BLaER1 (cell line): ENCODE results near the gene KRT13.

Source experiments
- H3K27ac ChIP-seq: shearing (Covaris generic); formaldehyde crosslinking; 2 replicates; pipeline ENCODE4 v1.8.1; 2022
- H3K27me3 ChIP-seq: shearing (Covaris generic); formaldehyde crosslinking; 2 replicates; pipeline ENCODE4 v1.8.1; 2022
- H3K36me3 ChIP-seq: shearing (Covaris generic); formaldehyde crosslinking; 2 replicates; pipeline ENCODE4 v1.8.1; 2022
- H3K4me1 ChIP-seq: shearing (Covaris generic); formaldehyde crosslinking; 2 replicates; pipeline ENCODE4 v1.8.1; 2022
- H3K4me2 ChIP-seq: shearing (Covaris generic); formaldehyde crosslinking; 2 replicates; pipeline ENCODE4 v1.8.1; 2022
- H3K4me3 ChIP-seq: shearing (Covaris generic); formaldehyde crosslinking; 2 replicates; pipeline ENCODE4 v1.8.1; 2022
- H3K9ac ChIP-seq: shearing (Covaris generic); formaldehyde crosslinking; 2 replicates; pipeline ENCODE4 v1.8.1; 2022
- H3K9me3 ChIP-seq: shearing (Covaris generic); formaldehyde crosslinking; 2 replicates; pipeline ENCODE4 v1.8.1; 2022
- H4K20me1 ChIP-seq: shearing (Covaris generic); formaldehyde crosslinking; 2 replicates; pipeline ENCODE4 v1.8.1; 2022
- Cebpa-rat ChIP-seq: shearing (Covaris generic); IDR thresholded peaks from 2 replicates; pipeline ENCODE4 v1.8.1; 2022

KRT13 gene

DNA sequence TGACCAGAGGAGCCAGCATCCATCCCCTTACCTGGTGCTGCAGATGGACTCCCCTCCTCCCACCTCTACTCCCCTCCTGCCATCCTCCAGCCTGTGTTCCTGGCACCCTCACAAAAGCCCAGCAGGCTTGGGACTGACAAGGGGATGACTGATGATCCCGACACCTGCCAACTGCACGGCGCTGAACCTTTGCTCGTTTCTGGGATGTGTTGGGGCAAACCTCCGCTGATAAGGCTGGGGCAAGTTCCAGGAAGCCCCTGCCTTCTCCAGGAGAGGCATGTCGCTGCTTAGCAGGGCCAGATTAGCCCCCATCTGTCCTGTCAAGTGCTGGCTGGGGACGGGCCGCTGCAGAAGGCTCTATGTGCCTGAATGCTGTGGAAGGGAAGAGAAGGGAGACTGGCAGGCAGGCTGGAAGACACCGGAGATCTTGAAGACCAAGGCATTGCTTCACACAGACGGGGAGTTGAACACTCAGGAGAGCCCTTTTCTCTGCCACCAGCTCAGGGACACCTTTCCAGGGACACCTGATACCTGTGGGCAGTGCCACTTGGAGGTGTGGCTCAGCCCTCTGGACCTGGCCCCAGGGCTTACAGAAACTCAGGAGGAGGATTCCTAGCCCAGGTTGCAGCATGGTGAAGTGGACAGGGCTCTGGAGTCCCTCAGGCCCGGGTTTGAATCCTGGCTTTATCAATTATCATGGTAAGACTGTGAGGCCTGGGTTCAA lies 14.3 kb upstream of the KRT13 start:
- H3K27me3 ChIP-seq = no peaks in the 10 kb centered on the region
- H3K4me3 ChIP-seq = no peak overlapping the region
- no peak overlapping the region for H3K4me2 ChIP-seq
- no peaks in the 10 kb centered on the region for H3K4me1 ChIP-seq
- no peaks in the 10 kb centered on the region for H3K9me3 ChIP-seq
- H4K20me1 ChIP-seq = no peaks in the 10 kb centered on the region
- H3K36me3 ChIP-seq = no peaks in the 10 kb centered on the region
- TF ChIP-seq Cebpa-rat = no peak
- no peak overlapping the region for H3K9ac ChIP-seq
- no peak overlapping the region for H3K27ac ChIP-seq

DNA sequence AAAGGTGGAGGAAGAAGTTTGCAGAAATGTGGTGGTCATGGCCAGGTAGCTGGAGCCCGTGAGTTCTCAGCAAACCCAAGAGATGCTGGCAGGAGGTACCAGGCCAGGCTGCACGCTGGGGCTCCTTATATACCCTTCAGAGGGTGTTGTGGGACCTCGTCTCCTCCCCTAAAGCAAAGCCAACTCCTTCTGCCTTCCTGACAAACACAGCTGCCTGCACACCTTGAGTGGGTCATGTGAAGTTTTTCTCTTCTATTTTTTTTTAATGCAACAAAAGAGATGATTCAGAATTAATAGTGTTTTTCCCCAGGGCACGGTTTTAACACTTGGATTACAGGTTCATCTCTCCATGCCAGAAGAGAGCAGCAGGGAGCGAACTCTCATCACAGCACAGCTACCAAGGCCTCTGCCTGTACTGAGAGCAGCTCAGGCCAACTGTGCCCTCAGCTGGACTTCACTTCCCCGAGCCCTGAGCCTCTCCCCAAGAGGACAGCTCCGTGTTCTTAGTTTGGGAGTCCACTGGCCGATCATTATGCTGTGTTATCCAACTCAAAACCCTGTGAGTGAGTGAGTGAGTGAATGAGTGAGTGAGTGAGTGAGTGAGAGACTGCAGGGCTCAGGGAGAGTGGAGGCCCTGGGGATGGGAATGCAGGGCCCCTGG lies 13.5 kb upstream of the KRT13 start, which contains the start of gene KRT15:
KRT15 (minus strand) TSS at position 102 of the 661 bp plus-strand sequence; CDS start at position 39, 63 bp downstream.
- no peak within 1 kb of the TSS for H3K27ac ChIP-seq
- no peaks in the 10 kb centered on the region for H4K20me1 ChIP-seq
- no peak within 1 kb of the TSS for H3K9ac ChIP-seq
- H3K4me2 ChIP-seq = no peak within 1 kb of the TSS
- no peaks in the 10 kb centered on the region for H3K9me3 ChIP-seq
- H3K4me1 ChIP-seq = no peaks in the 10 kb centered on the region
- no peaks in the 10 kb centered on the region for H3K27me3 ChIP-seq
- no peaks in the 10 kb centered on the region for H3K36me3 ChIP-seq
- H3K4me3 ChIP-seq = no peak within 1 kb of the TSS
- no peak for TF ChIP-seq Cebpa-rat

DNA sequence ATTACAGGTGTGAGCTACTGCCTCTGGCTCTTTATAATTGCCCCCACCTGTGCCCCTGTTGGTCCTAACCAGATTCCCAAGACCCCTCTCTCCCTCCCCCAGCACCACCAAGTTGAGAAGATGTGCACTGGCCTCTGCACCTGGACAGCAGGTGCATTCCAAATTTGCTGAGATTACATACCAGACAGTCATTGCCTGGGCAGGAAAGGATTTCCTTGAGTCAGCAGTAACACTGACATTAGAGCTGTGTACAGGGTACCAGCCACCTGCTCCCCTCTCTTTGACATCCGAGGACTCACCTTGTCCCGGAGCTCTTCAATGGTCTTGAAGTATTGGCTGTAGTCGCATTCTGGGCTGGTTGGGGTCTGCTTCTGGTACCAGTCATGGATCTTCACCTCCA lies 12.6 kb upstream of the KRT13 start:
- no peaks in the 10 kb centered on the region for H3K27me3 ChIP-seq
- H3K36me3 ChIP-seq = no peaks in the 10 kb centered on the region
- no peak overlapping the region for H3K27ac ChIP-seq
- no peaks in the 10 kb centered on the region for H4K20me1 ChIP-seq
- TF ChIP-seq Cebpa-rat = no peak
- H3K4me3 ChIP-seq = no peak overlapping the region
- H3K9ac ChIP-seq = no peak overlapping the region
- H3K4me2 ChIP-seq = no peak overlapping the region
- H3K4me1 ChIP-seq = no peaks in the 10 kb centered on the region
- H3K9me3 ChIP-seq = no peaks in the 10 kb centered on the region

DNA sequence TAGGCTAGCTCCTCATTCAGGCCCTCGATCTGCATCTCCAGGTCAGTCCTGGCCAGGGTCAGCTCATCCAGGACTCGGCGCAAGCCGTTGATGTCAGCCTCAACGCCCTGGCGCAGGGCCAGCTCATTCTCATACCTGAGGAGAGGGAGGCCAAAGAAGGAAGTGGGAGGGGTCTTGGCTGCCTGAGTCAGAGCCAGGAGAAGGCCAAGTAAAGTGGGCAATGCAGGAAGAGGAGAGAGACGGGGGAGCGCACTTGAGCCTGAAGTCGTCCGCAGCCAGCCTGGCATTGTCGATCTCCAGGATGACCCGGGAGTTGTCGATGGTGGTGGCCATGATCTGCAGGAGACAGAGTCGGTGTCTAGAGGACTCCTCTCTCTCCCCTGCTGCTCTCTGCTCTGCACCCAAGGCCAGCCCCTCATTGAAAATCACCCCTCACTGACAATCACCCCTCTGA lies 11.4 kb upstream of the KRT13 start:
- no peak overlapping the region for H3K4me3 ChIP-seq
- no peak overlapping the region for H3K9ac ChIP-seq
- H3K36me3 ChIP-seq = no peaks in the 10 kb centered on the region
- no peaks in the 10 kb centered on the region for H4K20me1 ChIP-seq
- H3K27me3 ChIP-seq = no peaks in the 10 kb centered on the region
- no peak overlapping the region for H3K27ac ChIP-seq
- H3K4me1 ChIP-seq = no peaks in the 10 kb centered on the region
- no peak overlapping the region for H3K4me2 ChIP-seq
- no peaks in the 10 kb centered on the region for H3K9me3 ChIP-seq
- no peak for TF ChIP-seq Cebpa-rat

DNA sequence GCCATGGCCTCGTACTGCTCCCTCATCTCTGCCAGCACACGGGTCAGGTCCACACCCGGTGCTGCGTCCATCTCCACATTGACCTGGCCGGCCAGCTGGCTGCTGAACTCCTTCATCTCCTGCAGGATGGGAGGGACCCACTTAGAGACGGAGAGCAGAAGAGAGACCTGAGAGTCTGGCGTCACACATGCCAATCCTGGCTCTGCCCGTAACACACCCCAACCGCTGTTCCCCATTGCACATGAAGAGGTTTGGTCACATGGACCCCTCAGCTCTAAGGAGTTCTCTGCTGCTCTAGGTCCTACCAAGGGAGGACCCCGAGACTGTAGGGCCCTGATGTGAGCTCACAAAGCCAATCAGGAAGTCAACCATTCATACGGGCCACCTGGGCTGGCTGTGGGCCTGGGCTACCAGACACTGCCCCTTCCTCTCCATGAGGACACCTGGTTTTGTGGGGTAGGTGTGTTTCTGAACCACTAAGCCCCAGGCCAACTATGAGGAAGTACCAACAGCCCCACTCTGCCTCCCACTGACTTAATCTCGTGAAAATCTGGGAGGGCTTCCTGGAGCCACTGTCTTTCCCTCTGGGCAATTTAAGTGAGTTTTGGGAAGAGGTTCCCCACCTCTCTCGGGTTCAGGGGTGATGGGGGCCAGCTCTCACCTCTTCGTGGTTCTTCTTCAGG lies 10.9 kb upstream of the KRT13 start:
- H3K4me1 ChIP-seq = no peaks in the 10 kb centered on the region
- no peaks in the 10 kb centered on the region for H3K27me3 ChIP-seq
- H3K27ac ChIP-seq = no peak overlapping the region
- no peak overlapping the region for H3K9ac ChIP-seq
- no peak overlapping the region for H3K4me3 ChIP-seq
- H3K36me3 ChIP-seq = no peaks in the 10 kb centered on the region
- H3K9me3 ChIP-seq = no peaks in the 10 kb centered on the region
- H4K20me1 ChIP-seq = no peaks in the 10 kb centered on the region
- no peak overlapping the region for H3K4me2 ChIP-seq
- no peak for TF ChIP-seq Cebpa-rat

DNA sequence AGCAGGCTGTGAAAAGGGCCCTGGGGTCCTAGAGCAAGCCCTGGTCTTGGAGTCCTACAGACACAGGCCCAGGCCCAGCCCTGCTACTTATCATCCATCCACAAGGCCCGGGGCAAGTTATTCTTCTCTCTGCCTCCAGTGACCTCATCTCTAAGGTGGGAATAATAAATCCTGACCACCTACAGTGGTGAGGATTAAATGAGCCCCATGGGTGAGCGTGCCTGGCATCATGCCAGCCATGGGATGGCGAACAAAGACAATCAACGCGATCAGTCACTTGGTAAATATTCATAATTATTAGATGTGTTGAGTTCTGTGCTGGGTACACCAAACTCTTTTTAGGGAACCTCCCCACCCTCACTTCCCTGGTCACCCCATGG lies 7.7 kb upstream of the KRT13 start:
- H4K20me1 ChIP-seq = no peaks in the 10 kb centered on the region
- H3K27ac ChIP-seq = no peak overlapping the region
- no peaks in the 10 kb centered on the region for H3K4me1 ChIP-seq
- H3K9me3 ChIP-seq = no peaks in the 10 kb centered on the region
- no peak overlapping the region for H3K9ac ChIP-seq
- H3K27me3 ChIP-seq = no peaks in the 10 kb centered on the region
- H3K4me3 ChIP-seq = no peak overlapping the region
- no peak for TF ChIP-seq Cebpa-rat
- no peak overlapping the region for H3K4me2 ChIP-seq
- H3K36me3 ChIP-seq = no peaks in the 10 kb centered on the region

DNA sequence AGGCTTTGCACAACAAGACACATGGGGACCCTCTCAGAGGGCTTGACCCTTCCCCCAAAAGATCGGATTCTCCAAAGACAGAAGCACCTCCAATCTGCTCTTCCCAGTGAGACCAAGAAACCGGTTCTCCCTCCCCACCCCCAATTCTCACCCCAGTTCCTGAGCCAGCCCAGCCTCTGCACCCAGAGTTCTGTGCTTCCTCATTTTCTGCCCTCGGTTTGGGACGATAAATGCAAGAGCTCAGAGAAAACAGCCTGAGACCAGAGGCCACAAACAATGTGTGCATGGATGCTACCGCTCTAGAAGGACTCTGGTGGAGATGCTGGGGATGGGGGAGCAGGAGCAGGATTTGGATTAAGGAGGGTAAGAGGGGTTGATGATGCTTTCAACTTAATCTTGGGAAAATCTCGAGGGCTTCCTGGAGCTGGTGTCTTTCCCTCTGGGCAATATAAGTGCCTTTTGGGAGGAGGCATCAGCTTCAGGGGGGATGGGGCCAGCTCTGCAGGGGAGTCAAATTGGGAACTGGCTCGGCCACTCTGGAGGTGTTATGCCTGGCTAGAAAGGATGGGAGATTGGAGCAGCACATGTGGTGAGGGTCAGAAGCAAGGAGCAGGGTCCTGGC lies 7.2 kb upstream of the KRT13 start:
- no peak overlapping the region for H3K4me3 ChIP-seq
- H3K9me3 ChIP-seq = no peaks in the 10 kb centered on the region

DNA sequence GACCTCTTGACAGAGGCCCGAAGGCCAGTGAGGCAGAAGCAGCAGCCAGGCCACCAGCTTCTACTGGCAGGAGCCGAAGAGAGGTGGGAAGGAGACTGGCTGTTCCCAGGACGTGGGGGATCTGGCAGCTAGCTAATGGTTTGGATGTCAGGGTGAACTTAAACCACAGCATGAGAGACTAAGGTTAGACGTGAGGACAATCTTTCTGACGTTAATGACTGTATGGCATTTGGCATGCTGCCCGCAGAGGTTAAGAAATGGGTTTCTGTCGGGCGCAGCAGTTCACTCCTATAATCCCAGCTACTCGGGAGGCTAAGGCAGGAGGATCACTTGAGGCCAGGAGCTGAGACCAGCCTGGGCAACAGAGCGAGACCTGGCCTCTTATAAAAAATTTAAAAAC lies 6.3 kb upstream of the KRT13 start:
- Histone ChIP-seq H3K27ac (no peak overlapping the region), H4K20me1 (no peaks in the 10 kb centered on the region), H3K9me3 (no peaks in the 10 kb centered on the region), H3K4me1 (no peaks in the 10 kb centered on the region), H3K36me3 (no peaks in the 10 kb centered on the region), H3K27me3 (no peaks in the 10 kb centered on the region), H3K4me3 (no peak overlapping the region), H3K9ac (no peak overlapping the region), H3K4me2 (no peak overlapping the region)
- TF ChIP-seq Cebpa-rat = no peak

More for the DNA sequence above, 7.2 kb upstream of the KRT13 start:
- H3K9ac ChIP-seq = no peak overlapping the region
- H3K27ac ChIP-seq = no peak overlapping the region
- no peak overlapping the region for H3K4me2 ChIP-seq
- no peaks in the 10 kb centered on the region for H3K27me3 ChIP-seq
- H4K20me1 ChIP-seq = no peaks in the 10 kb centered on the region
- TF ChIP-seq Cebpa-rat = no peak
- H3K36me3 ChIP-seq = no peaks in the 10 kb centered on the region
- no peaks in the 10 kb centered on the region for H3K4me1 ChIP-seq

DNA sequence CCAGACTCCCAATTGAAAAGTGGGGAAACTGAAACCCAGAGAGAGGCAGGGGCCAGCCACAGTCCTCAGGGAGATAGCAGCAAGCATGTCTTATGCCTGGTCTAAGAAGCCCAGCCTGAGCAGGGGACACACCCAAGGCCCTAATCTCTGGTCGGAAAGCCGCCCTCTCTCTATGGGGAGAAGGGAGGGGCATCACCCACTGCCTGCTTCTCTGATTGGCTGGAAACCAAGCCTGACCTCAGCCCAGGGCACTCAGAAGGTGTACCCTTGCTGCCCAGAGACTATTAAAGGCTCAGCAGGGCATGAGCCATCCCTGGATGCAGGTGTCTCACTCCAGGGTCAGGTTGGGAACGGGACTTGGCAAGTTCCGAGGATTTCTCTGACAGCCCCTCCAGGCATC lies 5.7 kb upstream of the KRT13 start:
- H3K27ac ChIP-seq = no peak overlapping the region

More for the DNA sequence above, 5.7 kb upstream of the KRT13 start:
- no peak overlapping the region for H3K4me3 ChIP-seq
- H3K36me3 ChIP-seq = no peaks in the 10 kb centered on the region
- H3K9me3 ChIP-seq = no peaks in the 10 kb centered on the region
- H3K4me2 ChIP-seq = no peak overlapping the region
- no peaks in the 10 kb centered on the region for H3K27me3 ChIP-seq
- H4K20me1 ChIP-seq = no peaks in the 10 kb centered on the region
- H3K9ac ChIP-seq = no peak overlapping the region
- TF ChIP-seq Cebpa-rat = no peak
- H3K4me1 ChIP-seq = no peaks in the 10 kb centered on the region
